Choroid plexus epithelial cell (primary cell): ENCODE data around the gene ZNHIT2.
A peak's percentile ranks its signal among the peaks of the same experiment; 100 is the strongest.

Experiments used
- DNase-seq: peaks from one replicate; pipeline ENCODE4 v3.0.0-alpha.2; 2010; ENCODE audit warnings: low read depth
- H3K4me3 ChIP-seq: 2 replicates; pipeline ENCODE4 v1.5.1; 2011; ENCODE audit warnings: low read depth, mild to moderate bottlenecking, control low read depth, low read length, moderate library complexity
- TF ChIP-seq, protein P1 (sequence below): conservative IDR thresholded peaks from 2 replicates; pipeline ENCODE4 v1.5.1; 2011; ENCODE audit warnings: low read depth, mild to moderate bottlenecking, control low read depth, inconsistent platforms, low read length, moderate library complexity

Gene ZNHIT2

DNA sequence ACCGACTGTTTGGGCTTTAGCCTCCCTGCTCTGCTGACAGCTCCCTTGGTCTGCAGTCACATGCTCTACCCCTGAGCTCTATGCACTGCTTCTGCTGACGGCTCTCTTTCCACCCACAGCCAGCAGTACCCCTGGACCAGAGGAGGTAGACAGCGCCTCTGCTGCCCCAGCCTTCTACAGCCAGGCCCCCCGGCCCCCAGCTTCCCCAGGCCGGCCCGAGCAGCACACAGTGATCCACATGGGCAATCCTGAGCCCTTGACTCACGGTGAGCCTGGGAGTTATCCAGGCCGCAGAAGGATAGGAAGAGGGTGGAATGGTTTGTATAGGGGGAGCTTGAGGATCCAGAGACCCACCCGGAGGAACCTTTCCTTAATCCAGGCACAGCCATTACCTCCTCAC is 30.7 kb downstream of the ZNHIT2 start:
- DNase-seq: no peak
- TF ChIP-seq, protein P1, sequence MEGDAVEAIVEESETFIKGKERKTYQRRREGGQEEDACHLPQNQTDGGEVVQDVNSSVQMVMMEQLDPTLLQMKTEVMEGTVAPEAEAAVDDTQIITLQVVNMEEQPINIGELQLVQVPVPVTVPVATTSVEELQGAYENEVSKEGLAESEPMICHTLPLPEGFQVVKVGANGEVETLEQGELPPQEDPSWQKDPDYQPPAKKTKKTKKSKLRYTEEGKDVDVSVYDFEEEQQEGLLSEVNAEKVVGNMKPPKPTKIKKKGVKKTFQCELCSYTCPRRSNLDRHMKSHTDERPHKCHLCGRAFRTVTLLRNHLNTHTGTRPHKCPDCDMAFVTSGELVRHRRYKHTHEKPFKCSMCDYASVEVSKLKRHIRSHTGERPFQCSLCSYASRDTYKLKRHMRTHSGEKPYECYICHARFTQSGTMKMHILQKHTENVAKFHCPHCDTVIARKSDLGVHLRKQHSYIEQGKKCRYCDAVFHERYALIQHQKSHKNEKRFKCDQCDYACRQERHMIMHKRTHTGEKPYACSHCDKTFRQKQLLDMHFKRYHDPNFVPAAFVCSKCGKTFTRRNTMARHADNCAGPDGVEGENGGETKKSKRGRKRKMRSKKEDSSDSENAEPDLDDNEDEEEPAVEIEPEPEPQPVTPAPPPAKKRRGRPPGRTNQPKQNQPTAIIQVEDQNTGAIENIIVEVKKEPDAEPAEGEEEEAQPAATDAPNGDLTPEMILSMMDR: no peak
- H3K4me3 ChIP-seq: no peak overlapping the region

DNA sequence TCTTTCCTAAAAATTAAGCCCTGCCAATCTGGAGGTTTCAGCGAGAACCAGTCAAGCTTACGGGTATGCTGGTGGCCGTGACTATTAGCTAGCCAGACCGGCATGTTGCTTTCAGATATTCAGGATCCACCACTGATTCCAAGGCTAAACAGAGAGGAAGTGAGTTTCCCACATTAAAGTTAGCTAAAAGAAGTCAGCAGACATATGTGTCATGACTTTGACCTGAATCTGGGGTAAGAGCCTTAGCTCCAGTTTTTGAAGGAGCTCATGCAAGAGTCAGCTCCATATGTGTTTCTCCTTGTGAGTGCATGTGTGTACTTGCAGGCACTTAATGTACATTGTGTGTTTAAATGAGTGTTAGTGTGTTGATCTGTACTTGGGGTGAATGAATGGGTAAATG is 32.1 kb downstream of the ZNHIT2 start:
- TF ChIP-seq, protein P1: no peak
- H3K4me3 ChIP-seq: no peak overlapping the region
- DNase-seq: no peak

DNA sequence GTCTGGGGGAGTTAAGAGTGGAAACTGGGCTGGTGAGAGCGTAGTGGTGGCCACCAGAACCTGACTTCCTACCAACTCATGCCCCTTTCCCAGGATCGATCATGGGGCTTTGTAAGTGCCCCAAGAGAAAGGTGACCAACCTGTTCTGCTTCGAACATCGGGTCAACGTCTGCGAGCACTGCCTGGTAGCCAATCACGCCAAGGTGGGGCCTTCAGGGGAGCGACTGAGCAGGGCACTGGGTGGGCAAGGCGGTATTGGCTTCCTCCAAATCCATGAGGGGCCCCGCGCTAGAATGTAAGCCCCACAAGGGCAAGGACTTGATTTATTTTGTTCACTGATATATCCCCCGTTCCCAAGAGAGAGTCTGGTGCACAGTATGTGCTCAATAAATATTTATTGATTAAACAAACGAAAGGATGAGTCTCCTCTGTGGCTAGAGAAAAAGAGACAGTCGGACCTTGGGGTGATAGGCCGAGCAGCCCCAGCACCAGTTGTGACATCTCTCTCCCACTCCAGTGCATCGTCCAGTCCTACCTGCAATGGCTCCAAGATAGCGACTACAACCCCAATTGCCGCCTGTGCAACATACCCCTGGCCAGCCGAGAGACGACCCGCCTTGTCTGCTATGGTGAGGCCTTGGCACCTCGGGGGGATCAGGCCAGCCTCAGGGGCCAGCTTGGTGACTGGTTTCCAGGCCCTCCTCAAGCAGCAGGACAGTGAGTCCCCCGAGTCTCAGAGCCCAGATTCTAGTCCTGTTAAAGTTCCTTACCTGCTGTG is 32.7 kb downstream of the ZNHIT2 start:
- TF ChIP-seq, protein P1: no peak
- no peak for DNase-seq

DNA sequence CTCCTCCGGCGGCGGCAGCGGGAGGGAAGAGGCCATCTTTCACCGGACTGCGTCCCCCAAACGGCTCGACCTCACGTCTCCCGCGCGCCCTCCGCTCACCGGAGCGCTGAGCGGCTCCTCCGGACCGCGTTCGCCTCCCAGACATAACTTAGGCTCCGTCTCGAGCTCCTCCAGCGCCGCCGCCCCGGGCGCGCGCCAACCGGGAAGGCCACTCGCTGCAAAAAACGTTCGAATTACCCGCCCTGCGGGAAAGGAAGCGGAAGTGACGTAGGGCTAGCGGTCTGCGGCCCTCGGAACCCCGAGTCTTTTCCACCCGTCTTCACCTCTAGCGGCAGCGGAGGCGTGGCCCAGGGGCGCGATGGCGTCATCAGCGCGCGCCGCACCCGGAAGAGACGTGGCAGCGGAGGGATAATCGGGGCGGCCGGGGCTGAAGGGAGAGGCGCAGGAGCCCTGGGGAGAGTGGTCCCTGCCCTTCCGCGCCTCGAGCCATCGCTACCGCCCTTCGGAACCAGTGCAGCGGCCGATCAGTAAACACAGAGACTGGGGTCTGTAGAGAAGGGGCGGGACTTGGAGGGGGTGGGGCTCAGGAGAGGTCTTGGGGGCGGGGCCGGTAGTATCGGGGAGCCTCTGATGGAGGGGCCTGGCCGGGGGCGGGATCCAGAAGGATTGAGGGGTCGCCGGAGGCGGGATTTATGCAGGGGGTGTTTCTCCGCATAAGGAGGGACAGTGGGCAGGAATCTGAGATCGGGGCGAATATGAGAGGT is 33.5 kb downstream of the ZNHIT2 start, which contains the start of the genes CDCA5 and ZFPL1:
Gene CDCA5, minus strand, starts transcription at position 207 of the 764 bp plus-strand sequence. Its CDS starts 62 bp downstream, at position 145.
Gene ZFPL1, plus strand, starts transcription at position 389 of the 764 bp plus-strand sequence. CDS start 477 bp downstream, outside the sequence.
- TF ChIP-seq, protein P1: peak; percentile 22
- peak within 1 kb of the TSS; percentile 93 for H3K4me3 ChIP-seq
- DNase-seq: peak; percentile 97

More for the DNA sequence above, 32.7 kb downstream of the ZNHIT2 start:
- H3K4me3 ChIP-seq: peak overlapping the region; percentile 93

DNA sequence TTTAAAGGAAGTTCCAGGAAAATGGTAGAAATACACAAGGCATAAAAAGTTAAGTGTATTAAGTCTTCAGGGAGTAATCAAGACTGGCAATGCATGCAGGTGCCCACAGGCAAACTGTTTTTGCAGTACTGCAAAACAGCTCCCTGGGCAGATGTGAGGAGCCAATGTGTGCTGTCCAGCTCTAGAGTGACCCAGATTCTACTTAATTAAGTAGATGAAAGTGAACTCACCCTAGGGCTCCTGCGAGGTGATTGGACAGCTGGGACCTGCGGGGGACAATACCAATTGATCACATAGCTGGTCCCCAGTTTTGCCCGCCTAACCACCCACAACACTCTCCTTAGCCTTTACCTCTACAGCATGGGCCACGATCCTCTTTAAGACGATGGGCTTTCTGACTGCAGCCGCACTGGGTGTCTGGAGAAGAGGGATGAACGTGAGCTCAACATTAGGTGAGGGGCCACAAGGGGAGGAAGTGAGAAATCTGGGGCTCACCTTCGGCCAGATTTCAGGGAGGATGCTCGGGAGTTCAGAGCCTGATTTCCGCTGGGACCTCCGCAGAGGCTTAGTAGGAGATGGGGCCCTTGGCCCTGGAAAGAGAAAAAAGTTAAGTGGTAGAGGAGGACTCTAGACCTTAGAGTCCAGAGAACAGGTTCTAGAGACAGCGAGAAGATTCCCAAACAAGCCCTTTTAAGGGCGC is 34.2 kb downstream of the ZNHIT2 start:
- TF ChIP-seq, protein P1: no peak
- H3K4me3 ChIP-seq: peak overlapping the region; percentile 93

DNA sequence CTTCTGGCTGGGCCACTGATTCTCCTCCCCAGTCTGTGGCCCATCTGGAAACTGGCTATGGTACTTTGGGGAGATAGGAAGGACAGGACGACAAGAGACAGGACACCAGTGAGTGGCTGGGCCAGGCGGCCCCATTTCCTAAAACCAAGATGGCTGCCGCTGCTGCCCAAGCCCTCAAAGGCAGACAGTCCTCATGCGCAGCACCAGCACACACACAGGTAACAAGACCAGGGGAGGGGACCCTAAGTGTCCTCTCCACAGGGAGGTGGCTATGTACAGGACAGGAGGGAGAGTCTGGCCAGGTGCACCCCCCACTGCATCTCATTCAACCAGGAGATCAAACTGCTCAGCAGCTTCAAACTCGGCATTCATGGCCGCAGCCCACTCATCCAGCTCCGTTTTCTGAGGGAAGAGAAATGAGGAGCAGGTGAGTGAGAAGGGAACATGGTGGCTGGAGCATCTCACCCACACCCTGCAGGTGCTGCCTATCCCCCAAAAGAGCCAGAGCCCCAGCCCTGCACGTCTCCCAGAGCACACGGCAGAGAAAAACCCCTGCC is 38.6 kb downstream of the ZNHIT2 start:
- TF ChIP-seq, protein P1: no peak
- no peak overlapping the region for H3K4me3 ChIP-seq
- no peak for DNase-seq

More for the DNA sequence above, 34.2 kb downstream of the ZNHIT2 start:
- no peak for DNase-seq
